Ishikawa (cell line): ENCODE results near the gene TRA2B.

Source experiments
- CEBPB ChIP-seq: IDR thresholded peaks from 2 replicates; pipeline ENCODE4 v1.6.1; 2012
- CREB1 ChIP-seq: IDR thresholded peaks from 2 replicates; pipeline ENCODE4 v1.6.1; 2012; ENCODE audit warnings: low read depth
- EP300 ChIP-seq: IDR thresholded peaks from 2 replicates; pipeline ENCODE4 v1.6.1; 2012; ENCODE audit warnings: borderline replicate concordance
- FOXM1 ChIP-seq: IDR thresholded peaks from 2 replicates; pipeline ENCODE4 v1.6.1; 2012; ENCODE audit warnings: low read depth, borderline replicate concordance
- NFIC ChIP-seq: IDR thresholded peaks from 2 replicates; pipeline ENCODE4 v1.6.1; 2012
- RAD21 ChIP-seq: IDR thresholded peaks from 2 replicates; pipeline ENCODE4 v1.6.1; 2012; ENCODE audit warnings: low read depth
- TAF1 ChIP-seq: IDR thresholded peaks from 2 replicates; pipeline ENCODE4 v1.6.1; 2012; ENCODE audit warnings: low read depth, mild to moderate bottlenecking
- TCF12 ChIP-seq: IDR thresholded peaks from 2 replicates; pipeline ENCODE4 v1.6.1; 2012; ENCODE audit warnings: low read depth
- TEAD4 ChIP-seq: IDR thresholded peaks from 2 replicates; pipeline ENCODE4 v1.6.1; 2012
- ZBTB7A ChIP-seq: IDR thresholded peaks from 2 replicates; pipeline ENCODE4 v1.6.1; 2012; ENCODE audit warnings: low read depth
- TF ChIP-seq, protein P1 (sequence below): IDR thresholded peaks from 2 replicates; pipeline ENCODE4 v1.6.1; 2012
- TF ChIP-seq, protein P2 (sequence below): IDR thresholded peaks from 2 replicates; pipeline ENCODE4 v1.6.1; 2012
- TF ChIP-seq, protein P3 (sequence below): IDR thresholded peaks from 2 replicates; pipeline ENCODE4 v1.6.1; 2012; ENCODE audit warnings: low read depth, mild to moderate bottlenecking

DNA sequence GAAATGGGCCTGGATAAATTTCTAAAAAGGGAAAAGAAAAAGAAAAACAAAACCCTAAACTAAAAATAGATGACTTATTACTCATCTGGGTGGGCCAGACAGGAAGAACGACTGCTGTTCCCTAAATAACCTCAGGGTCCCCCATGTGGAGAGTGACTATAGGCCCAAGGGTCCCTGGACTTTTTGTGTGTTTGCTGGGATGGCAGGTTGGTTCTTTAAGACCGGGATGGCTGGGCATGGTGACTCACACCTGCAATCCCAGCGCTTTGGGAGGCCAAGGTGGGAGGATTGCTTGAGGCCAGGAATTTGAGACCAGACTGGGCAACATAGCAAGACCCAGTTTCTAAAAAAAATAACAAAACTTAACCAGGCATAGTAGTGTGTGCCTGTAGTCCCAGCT is 43.8 kb upstream of the TRA2B start:
- no peak for TF ChIP-seq TCF12
- no peak for TF ChIP-seq EP300
- TF ChIP-seq CEBPB, result no peak
- TF ChIP-seq, protein P1, sequence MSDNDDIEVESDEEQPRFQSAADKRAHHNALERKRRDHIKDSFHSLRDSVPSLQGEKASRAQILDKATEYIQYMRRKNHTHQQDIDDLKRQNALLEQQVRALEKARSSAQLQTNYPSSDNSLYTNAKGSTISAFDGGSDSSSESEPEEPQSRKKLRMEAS, result no peak
- TF ChIP-seq TEAD4, result no peak
- no peak for TF ChIP-seq NFIC
- TF ChIP-seq TAF1, result no peak
- TF ChIP-seq, protein P2, sequence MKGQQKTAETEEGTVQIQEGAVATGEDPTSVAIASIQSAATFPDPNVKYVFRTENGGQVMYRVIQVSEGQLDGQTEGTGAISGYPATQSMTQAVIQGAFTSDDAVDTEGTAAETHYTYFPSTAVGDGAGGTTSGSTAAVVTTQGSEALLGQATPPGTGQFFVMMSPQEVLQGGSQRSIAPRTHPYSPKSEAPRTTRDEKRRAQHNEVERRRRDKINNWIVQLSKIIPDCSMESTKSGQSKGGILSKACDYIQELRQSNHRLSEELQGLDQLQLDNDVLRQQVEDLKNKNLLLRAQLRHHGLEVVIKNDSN, result no peak
- TF ChIP-seq FOXM1, result no peak
- no peak for TF ChIP-seq RAD21
- no peak for TF ChIP-seq CREB1
- TF ChIP-seq, protein P3, sequence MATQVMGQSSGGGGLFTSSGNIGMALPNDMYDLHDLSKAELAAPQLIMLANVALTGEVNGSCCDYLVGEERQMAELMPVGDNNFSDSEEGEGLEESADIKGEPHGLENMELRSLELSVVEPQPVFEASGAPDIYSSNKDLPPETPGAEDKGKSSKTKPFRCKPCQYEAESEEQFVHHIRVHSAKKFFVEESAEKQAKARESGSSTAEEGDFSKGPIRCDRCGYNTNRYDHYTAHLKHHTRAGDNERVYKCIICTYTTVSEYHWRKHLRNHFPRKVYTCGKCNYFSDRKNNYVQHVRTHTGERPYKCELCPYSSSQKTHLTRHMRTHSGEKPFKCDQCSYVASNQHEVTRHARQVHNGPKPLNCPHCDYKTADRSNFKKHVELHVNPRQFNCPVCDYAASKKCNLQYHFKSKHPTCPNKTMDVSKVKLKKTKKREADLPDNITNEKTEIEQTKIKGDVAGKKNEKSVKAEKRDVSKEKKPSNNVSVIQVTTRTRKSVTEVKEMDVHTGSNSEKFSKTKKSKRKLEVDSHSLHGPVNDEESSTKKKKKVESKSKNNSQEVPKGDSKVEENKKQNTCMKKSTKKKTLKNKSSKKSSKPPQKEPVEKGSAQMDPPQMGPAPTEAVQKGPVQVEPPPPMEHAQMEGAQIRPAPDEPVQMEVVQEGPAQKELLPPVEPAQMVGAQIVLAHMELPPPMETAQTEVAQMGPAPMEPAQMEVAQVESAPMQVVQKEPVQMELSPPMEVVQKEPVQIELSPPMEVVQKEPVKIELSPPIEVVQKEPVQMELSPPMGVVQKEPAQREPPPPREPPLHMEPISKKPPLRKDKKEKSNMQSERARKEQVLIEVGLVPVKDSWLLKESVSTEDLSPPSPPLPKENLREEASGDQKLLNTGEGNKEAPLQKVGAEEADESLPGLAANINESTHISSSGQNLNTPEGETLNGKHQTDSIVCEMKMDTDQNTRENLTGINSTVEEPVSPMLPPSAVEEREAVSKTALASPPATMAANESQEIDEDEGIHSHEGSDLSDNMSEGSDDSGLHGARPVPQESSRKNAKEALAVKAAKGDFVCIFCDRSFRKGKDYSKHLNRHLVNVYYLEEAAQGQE, result no peak
- TF ChIP-seq ZBTB7A, result no peak
